Tongue (tissue), 2 donors: ENCODE measurements around the gene ANTXR1. TPM values are rescaled to one million over a fixed set of nuclear protein-coding genes. Genes with fewer than 3 reads are reported as not detected.

ENCODE experiments used
- DNase-seq: peaks from one replicate; pipeline ENCODE4 v3.0.0-alpha.2; 2015
- total RNA-seq: library from RNA; depleted of rRNA; stranded (reverse); fragments of >200 nt; gene quantifications from one replicate; pipeline ENCODE4 v1.2.3, GENCODE V29; 2014

Gene ANTXR1
- 104 TPM for total RNA-seq

GRCh38 chr2:69013142-69013839 is at the start of gene ANTXR1:
Gene ANTXR1 (plus strand): TSS chr2:69013179. CDS start chr2:69013500, 321 bp downstream.
- DNase-seq, result peak; percentile 93

DNA sequence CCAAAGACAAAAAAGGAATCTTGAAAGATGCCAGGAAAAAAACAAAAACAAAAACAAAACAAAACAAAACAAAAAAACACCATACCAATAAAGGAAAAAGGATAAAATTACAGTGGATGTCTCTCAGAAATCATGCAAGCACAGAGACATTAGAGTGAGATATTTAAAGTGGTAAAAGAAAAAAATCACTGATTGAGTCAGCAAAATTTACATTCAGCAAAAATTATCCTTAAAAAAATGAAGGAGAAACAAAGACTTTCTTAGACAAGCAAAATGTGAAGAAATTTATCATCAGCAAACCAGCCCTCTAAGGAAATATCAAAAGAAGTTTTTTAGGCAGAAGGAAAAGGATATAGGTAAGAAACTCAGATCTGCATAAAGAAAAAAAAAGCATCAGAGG is 48.7 kb upstream of the ANTXR1 start:
- DNase-seq, result no peak

DNA sequence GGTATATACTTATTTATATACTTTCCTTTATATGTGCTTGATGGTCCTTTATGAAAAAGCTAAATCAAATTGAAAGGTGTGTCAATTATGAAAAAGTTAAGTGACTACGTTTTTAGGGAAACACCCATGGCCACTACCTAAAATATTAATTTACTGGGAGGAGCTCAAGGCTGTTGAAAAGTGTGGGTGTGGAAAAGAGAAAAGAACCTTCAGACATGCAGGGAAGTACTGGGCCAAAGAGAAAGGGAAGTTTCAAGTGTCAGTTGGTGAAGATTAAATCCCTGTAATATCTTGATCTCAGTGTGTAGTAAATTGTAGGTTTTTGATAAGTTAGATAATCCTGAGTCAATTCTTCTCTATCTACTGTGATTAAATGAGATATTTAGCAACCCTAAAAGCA is 44.8 kb upstream of the ANTXR1 start:
- no peak for DNase-seq

GRCh38 chr2:68969736-68970490 is 43.1 kb upstream of the ANTXR1 start:
- no peak for DNase-seq

DNA sequence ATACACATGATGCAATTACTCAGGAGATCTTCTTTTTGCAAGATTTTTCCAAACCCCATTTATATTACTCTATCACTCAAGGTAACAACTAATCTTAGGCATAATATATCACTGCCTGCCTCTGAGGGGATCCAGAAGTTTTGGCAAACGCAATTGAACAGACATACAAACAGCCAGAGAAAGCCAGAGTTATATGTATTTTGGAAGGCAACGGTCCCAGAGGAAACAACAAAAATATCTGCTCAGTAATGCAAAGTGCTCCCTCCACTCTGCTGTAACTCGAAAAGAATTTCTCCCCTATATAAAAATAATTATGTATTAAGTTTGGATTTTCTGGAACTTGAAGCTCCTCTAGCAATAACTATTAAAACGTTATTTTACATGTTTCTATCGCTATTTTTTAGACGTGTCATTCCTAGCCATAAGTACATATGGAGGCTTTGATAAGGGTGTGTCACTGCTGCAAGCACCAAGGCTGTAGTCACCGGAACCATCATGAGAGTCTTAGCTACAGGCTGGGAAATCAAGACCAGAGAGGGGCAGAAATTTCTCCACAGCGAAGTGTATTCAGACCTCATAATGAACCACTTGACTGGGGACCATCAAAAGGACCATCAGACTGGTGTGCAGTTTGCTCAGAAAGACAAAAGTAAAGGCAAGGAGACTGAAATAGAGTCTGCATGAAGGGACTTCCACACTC is 42.3 kb upstream of the ANTXR1 start:
- DNase-seq, result peak; percentile 47

DNA sequence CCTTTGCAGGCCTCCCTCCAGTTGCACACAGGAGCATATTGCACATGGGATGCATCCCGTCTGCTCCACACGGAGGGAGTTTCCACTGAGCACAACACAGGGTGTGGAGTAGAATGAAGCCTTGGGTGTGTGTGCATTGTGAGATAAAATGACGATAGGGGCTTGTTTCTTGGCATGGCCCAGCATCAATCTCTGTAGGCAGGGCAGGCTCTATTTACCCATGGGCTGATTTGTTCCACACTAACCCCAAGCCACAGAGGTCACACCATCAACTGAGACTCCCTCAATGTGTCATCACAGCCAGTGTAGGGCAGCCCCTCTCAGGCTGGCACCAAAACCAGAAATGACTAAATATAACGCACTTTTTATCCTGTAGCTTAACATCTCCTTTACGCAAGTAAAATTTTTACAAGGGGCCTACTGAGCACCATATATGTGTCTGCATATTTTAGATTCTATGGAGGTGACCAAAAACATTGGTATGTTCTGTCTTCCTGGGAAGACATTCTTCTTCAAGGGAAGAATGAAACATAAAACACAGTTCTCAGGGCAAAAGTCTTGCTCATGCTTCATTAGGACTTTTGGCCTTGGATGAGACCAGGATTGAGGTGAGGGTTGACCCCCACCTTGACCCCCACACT is 41.3 kb upstream of the ANTXR1 start:
- no peak for DNase-seq

DNA sequence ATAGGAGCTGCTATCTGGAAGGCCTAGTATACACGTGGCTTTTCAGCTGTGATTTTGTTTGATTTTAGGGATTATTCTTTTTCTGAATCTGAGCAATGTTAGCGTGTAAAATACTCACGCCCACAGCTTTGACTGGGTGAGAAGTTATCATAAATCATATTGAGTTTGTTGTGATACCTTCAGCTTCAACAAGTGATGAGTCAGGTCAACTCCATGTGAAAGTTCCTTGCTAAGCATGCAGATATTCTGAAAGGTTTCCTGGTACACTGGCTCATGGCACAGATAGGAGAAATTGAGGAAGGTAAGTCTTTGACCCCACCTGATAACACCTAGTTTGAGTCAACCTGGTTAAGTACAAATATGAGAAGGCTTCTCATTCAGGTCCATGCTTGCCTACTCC is 38.7 kb upstream of the ANTXR1 start, which contains the start of gene GKN1:
Gene GKN1 (plus strand): TSS at position 386 of the 400 bp plus-strand sequence. CDS start 42 bp downstream, outside the sequence.
- no peak for DNase-seq

- DNase-seq, result no peak
These were observed 37.9 kb upstream of the ANTXR1 start for GRCh38 chr2:68974946-68975665.

DNA sequence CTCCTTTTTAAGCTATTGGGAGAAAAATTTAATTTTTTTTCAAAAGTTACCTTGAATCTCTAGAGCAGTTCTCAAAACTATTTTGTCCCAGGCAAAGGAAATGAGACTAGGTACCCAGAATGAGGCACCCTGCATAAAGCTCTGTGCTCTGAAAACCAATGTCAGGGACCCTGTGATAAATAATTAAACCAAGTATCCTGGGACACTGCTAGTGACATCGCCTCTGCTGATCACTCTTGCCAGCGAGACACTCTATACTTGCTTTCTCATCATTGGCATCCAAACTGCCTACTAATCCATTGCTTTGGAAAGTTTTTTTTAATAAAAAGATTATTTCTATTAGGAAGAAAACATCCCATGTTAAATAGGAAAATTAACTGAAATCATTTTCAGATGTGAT is 37.1 kb upstream of the ANTXR1 start:
- no peak for DNase-seq

DNA sequence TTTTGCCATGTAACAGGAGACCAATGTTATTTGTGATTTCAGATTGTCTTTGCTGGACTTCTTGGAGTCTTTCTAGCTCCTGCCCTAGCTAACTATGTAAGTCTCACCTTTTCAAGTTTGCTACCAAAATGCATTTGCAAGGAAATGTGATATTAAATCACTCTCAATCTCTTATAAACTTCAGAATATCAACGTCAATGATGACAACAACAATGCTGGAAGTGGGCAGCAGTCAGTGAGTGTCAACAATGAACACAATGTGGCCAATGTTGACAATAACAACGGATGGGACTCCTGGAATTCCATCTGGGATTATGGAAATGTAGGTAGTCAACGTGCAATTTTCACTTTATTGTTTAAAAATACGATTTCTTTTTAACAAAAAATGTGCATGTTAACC is 35.5 kb upstream of the ANTXR1 start:
- no peak for DNase-seq

- DNase-seq, result no peak
These were observed 34.9 kb upstream of the ANTXR1 start for GRCh38 chr2:68978098-68978497.

DNA sequence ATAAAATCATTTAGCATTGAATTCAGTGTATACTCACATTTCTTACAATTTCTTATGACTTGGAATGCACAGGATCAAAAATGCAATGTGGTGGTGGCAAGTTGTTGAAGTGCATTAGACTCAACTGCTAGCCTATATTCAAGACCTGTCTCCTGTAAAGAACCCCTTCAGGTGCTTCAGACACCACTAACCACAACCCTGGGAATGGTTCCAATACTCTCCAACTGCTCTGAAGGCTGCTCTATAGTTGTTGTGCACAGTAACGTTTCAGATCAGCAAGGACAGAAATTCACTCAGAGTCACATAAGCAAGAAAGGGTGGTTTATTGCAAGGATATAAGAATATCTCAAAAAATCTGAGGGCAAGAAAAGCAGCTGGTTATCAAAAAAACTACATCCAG is 32.0 kb upstream of the ANTXR1 start:
- no peak for DNase-seq

DNA sequence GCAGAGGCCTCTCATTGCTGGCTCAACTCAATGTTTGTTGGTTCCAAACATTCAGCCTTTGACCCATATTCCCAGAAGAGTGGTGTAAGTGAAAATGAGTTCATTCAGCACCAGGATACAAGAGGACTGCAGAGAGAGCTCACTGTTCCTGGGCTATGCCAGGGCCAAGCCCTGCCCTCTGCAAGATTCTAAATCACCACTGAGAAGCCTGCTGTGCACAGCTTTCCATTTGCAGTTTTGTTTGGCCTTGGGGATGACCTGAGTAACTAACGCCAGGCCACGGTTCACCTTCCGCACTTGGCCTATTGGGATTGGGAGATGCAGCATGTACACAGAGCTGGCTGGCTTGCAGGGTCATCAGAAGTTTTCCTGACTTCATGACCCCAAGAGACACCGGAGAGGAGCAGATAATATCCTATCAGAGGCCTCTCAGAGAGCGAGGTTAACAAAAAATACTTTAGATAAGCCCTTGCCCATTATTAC is 25.9 kb upstream of the ANTXR1 start:
- DNase-seq, result no peak

DNA sequence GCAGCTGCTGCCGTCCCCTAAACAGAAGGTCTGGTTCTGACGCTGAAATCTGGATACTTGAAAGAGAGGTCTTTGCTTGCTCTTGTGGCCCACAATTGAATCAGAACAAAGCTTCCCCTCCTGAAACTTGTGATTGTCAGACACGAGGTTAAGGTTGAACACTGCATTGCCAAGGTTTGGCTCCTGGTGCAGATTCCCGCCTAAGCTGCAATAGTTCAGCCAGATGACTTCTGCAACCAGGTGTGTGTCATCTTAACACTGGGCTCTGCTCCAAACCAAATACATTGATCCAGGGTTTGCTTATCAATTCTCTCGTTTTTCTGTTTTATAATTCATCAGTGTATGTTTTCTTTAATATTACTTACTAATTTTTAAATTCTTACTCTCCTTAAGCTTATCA is 23.9 kb upstream of the ANTXR1 start:
- DNase-seq, result no peak

- no peak for DNase-seq
These were observed 20.6 kb upstream of the ANTXR1 start for GRCh38 chr2:68992341-68992740.

DNA sequence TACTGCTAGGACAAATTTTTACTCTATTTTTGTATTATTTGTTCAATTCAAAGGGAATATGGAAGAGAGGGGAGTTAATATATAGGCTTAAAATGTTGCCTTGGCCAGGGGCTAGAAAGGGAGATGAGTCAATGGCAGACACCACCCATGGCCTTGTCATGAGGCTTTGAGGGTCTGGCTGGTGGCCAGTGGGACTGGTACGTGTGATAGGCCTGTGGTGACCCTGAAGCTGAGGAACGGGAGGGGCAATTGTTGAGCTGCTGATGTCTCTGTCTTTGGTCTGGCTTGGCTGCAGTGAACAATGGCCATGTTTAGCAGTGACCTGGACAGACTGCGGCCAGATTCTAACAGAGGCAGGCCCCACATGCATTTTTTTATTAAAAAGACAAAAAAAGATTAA is 20.0 kb upstream of the ANTXR1 start:
- DNase-seq, result no peak

GRCh38 chr2:68993660-68994059 is 19.3 kb upstream of the ANTXR1 start:
- DNase-seq, result peak; percentile 25

DNA sequence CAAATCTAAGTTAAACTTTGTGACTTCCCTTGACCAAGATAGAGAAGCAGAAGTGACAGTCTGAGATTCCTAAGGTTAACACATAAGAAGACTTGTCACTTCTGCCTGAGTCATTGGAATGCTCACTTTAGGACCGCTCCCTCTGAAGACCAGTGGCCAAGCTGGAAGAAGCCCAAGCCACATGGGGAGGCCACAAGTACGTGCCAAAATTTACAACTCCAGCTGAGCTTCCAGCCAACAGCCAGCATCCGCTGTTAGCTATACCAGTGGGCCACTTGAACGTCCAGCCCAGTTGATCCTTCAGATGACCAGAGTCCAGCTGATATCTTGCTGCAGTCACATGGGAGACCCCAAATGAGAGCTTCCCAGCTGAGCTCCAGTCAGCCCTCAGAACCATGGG is 18.1 kb upstream of the ANTXR1 start:
- no peak for DNase-seq

- DNase-seq, result no peak
These were observed 17.1 kb upstream of the ANTXR1 start for GRCh38 chr2:68995916-68996315.

- DNase-seq, result no peak
These were observed 15.6 kb upstream of the ANTXR1 start for GRCh38 chr2:68997401-68997800.

GRCh38 chr2:69001879-69002278 is 11.1 kb upstream of the ANTXR1 start:
- DNase-seq, result no peak

DNA sequence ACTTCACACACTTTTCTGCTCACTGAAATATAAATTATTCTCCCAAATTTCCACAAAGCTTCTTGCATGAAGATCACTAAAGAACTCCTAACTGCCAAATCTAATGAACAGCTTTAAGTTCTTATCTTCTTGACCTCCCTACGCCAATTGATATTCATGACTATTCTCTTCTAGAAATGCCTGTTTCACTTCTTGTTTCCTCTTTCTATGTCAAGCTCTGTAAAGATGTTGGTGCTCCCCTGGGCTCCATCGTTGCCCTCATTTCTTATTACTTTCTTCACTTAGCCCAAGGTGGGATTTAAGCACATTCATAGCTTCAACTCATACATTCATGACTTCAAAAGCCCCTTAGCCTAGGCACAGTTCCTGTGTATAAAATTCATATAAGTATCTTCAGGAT is 9.2 kb upstream of the ANTXR1 start:
- no peak for DNase-seq
